PC-3 (cell line): ENCODE measurements around the gene KRT3. TPM values are rescaled to one million over a fixed set of nuclear protein-coding genes. Genes with fewer than 3 reads are reported as not detected.

ENCODE experiments used
- ATAC-seq: fragments of 200-7000 bp; cut with Tn5 transposase; 2 replicates; pipeline ENCODE4 v1.9.1; 2020; ENCODE audit warnings: mild to moderate bottlenecking, moderate library complexity
- BruUV-seq: library from RNA; stranded (reverse); fragments of 400-500 nt; replicated peaks from 2 replicates; lab custom pipeline; 2021; lab: Mats Ljungman, UMichigan
- CTCF ChIA-PET: fragments of 300-600 bp; sonication (Branson Sonifier 250); formaldehyde crosslinking; loops from one replicate; lab custom pipeline; 2022; ENCODE audit warnings: antibody characterized with exemption; lab: Charles Lee
- POLR2A ChIA-PET: fragments of 300-600 bp; sonication (Branson Sonifier 250); formaldehyde crosslinking; loops from one replicate; lab custom pipeline; 2022; ENCODE audit warnings: antibody characterized with exemption; ENCODE audit not compliant: unreplicated experiment; lab: Charles Lee
- DNase-seq: peaks from one replicate; pipeline ENCODE4 v3.0.0-alpha.2; 2015
- H2AFZ ChIP-seq: fragments of 300-600 bp; sonication (generic); 2 replicates; pipeline ENCODE4 v1.6.0; 2016; ENCODE audit warnings: antibody characterized with exemption, low read length
- H3F3A ChIP-seq: fragments of 300-600 bp; sonication (generic); one replicate; pipeline ENCODE4 v1.6.0; 2017; ENCODE audit warnings: antibody characterized with exemption, low read length, control low read depth, mild to moderate bottlenecking; ENCODE audit not compliant: unreplicated experiment
- H3K27ac ChIP-seq: fragments of 300-600 bp; sonication (generic); 2 replicates; pipeline ENCODE4 v1.5.1; 2016; ENCODE audit warnings: mild to moderate bottlenecking, low read length
- H3K27me3 ChIP-seq: fragments of 300-600 bp; sonication (generic); 2 replicates; pipeline ENCODE4 v1.6.1; 2016; ENCODE audit warnings: low read length, mixed read lengths
- H3K36me3 ChIP-seq: fragments of 300-600 bp; sonication (generic); 2 replicates; pipeline ENCODE4 v1.6.1; 2016; ENCODE audit warnings: low read depth, mixed run types, low read length, mixed read lengths
- H3K4me1 ChIP-seq: fragments of 300-600 bp; sonication (generic); 2 replicates; pipeline ENCODE4 v1.5.1; 2016; ENCODE audit warnings: low read length; ENCODE audit not compliant: insufficient read depth
- H3K4me2 ChIP-seq: fragments of 300-600 bp; sonication (generic); 2 replicates; pipeline ENCODE4 v1.6.0; 2016; ENCODE audit warnings: low read length
- H3K4me3 ChIP-seq: fragments of 300-600 bp; sonication (generic); 2 replicates; pipeline ENCODE4 v1.5.1; 2016; ENCODE audit warnings: mild to moderate bottlenecking, low read length, mixed read lengths
- H3K79me2 ChIP-seq: fragments of 300-600 bp; sonication (generic); 2 replicates; pipeline ENCODE4 v1.6.1; 2017; ENCODE audit warnings: low read length, mixed read lengths
- H3K9ac ChIP-seq: fragments of 300-600 bp; sonication (generic); 2 replicates; pipeline ENCODE4 v1.6.0; 2016; ENCODE audit warnings: mild to moderate bottlenecking, low read length
- H3K9me2 ChIP-seq: fragments of 300-600 bp; sonication (generic); replicated peaks from 2 replicates; pipeline ENCODE4 v1.6.1; 2016; ENCODE audit warnings: mixed run types, low read length, mixed read lengths
- H3K9me3 ChIP-seq: fragments of 300-600 bp; sonication (generic); 2 replicates; pipeline ENCODE4 v1.6.1; 2016; ENCODE audit warnings: low read length, mixed read lengths
- H4K20me1 ChIP-seq: fragments of 300-600 bp; sonication (generic); 2 replicates; pipeline ENCODE4 v1.6.1; 2016; ENCODE audit warnings: low read length, mixed read lengths
- EZH2 ChIP-seq: fragments of 300-600 bp; sonication (generic); IDR thresholded peaks from one replicate; pipeline ENCODE4 v1.6.1; 2017; ENCODE audit warnings: antibody characterized with exemption, mild to moderate bottlenecking, low read length; ENCODE audit not compliant: unreplicated experiment
- EZH2phosphoT487 ChIP-seq: fragments of 300-600 bp; sonication (generic); IDR thresholded peaks from 2 replicates; pipeline ENCODE4 v1.6.1; 2018; ENCODE audit warnings: mild to moderate bottlenecking, antibody characterized with exemption, low read length, borderline replicate concordance
- intact Hi-C: fragments of 100-400 bp; cut with micrococcal nuclease; formaldehyde crosslinking; loops from 2 replicates; pipeline ENCODE4 v1.9.0; 2023
- total RNA-seq: library from RNA; depleted of rRNA; stranded (reverse); fragments of >200 nt; gene quantifications from 2 replicates; pipeline ENCODE4 v1.2.3, GENCODE V29; 2014
- TF ChIP-seq, protein P1 (sequence below): fragments of 300-600 bp; sonication (generic); conservative IDR thresholded peaks from 2 replicates; pipeline ENCODE4 v1.5.1; 2017; ENCODE audit warnings: antibody characterized with exemption, low read depth, mild to moderate bottlenecking, low read length

Gene KRT3
- total RNA-seq, 1 experiment from 2014 or later = 0.33 TPM

DNA sequence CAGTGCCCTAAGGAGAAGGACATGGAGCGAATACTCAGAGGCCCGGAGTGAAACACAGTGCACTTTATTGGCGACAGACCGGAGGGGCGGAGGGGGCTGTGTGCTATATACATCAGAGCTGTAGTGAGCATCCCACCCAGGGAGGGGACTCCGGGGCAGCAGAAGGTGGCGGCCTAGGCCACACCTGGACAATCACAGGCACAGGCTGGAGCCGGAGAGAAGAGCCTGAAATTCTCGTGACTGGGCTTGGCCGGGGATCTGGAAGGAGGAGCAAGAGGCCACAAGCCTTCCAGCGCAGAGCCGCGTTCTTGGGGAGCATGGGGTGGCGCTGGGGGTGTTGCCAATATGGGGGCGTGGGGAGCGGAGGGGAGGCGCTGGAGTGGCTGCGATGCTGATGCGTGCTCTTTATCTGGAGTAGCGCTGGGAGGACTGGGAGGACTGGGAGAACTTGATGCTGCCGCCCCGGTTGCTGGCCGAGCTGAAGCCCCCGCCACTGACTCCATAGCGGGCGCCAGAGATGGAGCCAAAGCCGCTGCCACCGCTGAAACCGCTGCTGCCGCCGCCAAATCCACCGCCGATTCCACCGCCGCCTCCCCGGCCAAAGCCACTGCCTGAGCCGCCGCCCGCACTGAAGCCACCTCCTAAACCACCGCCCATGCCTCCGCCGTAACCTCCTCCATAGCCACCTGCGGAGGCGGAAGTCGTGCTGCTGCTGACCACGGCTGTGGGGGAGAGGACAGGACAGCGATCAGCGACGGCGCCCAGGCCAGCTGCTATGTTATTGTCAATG, 6.1 kb downstream of the KRT3 start:
- Histone ChIP-seq H3K9me2 (no peaks in the 10 kb centered on the region), H3K9me3 (no peaks in the 10 kb centered on the region), H3F3A (no peaks in the 10 kb centered on the region), H2AFZ (no peak overlapping the region), H3K9ac (no peak overlapping the region), H3K4me1 (peaks cover 10% of the 10 kb centered on the region), H3K36me3 (no peaks in the 10 kb centered on the region), H3K79me2 (no peaks in the 10 kb centered on the region), H4K20me1 (no peaks in the 10 kb centered on the region), H3K27ac (no peak overlapping the region), H3K27me3 (peaks cover 7% of the 10 kb centered on the region; the same call in 1 of the 2 replicates), H3K4me3 (no peak overlapping the region), H3K4me2 (no peak overlapping the region)
- CTCF ChIA-PET = no interaction called here
- TF ChIP-seq EZH2phosphoT487 = no peak
- TF ChIP-seq EZH2 = no peak
- TF ChIP-seq, protein P1, sequence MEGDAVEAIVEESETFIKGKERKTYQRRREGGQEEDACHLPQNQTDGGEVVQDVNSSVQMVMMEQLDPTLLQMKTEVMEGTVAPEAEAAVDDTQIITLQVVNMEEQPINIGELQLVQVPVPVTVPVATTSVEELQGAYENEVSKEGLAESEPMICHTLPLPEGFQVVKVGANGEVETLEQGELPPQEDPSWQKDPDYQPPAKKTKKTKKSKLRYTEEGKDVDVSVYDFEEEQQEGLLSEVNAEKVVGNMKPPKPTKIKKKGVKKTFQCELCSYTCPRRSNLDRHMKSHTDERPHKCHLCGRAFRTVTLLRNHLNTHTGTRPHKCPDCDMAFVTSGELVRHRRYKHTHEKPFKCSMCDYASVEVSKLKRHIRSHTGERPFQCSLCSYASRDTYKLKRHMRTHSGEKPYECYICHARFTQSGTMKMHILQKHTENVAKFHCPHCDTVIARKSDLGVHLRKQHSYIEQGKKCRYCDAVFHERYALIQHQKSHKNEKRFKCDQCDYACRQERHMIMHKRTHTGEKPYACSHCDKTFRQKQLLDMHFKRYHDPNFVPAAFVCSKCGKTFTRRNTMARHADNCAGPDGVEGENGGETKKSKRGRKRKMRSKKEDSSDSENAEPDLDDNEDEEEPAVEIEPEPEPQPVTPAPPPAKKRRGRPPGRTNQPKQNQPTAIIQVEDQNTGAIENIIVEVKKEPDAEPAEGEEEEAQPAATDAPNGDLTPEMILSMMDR = no peak
- intact Hi-C loops = no loop called here
- POLR2A ChIA-PET = no interaction called here
- ATAC-seq = no peak
- no TSS peak for BruUV-seq
- no peak for DNase-seq

GRCh38 chr12:52788876-52789636, 6.9 kb downstream of the KRT3 start:
- H3K9me3 ChIP-seq = no peaks in the 10 kb centered on the region
- TF ChIP-seq EZH2phosphoT487 (no peak), EZH2 (no peak)
- TF ChIP-seq, protein P1 = no peak
- no peaks in the 10 kb centered on the region for H3F3A ChIP-seq
- CTCF ChIA-PET = no interaction called here
- no peak overlapping the region for H3K4me3 ChIP-seq
- no peaks in the 10 kb centered on the region for H3K9me2 ChIP-seq
- intact Hi-C loops = no loop called here
- POLR2A ChIA-PET = no interaction called here
- no TSS peak for BruUV-seq
- peaks cover 4% of the 10 kb centered on the region for H3K4me1 ChIP-seq
- H2AFZ ChIP-seq = no peak overlapping the region
- H3K4me2 ChIP-seq = no peak overlapping the region
- DNase-seq (no peak), ATAC-seq (no peak)
- no peak overlapping the region for H3K27ac ChIP-seq
- H3K27me3 ChIP-seq = peaks cover 9% of the 10 kb centered on the region; the same call in 1 of the 2 replicates
- H3K79me2 ChIP-seq = no peaks in the 10 kb centered on the region
- H3K9ac ChIP-seq = no peak overlapping the region
- H3K36me3 ChIP-seq = no peaks in the 10 kb centered on the region
- H4K20me1 ChIP-seq = no peaks in the 10 kb centered on the region
